Stimulated activated CD4-positive, alpha-beta T cell treated with anti-CD3 and anti-CD28 coated beads, Interleukin-4, amount 100 ng/mL, for 48 hours (primary cell): ENCODE measurements around the gene EXOSC10.
A peak's percentile ranks its signal among the peaks of the same experiment; 100 is the strongest.
"Not testable (repeated sequence)": the region's sequence is repeated elsewhere in the genome, so short reads cannot be mapped to it uniquely, and the experiment has no call there.

ENCODE experiments used
- DNase-seq, 2 donors: peaks; one replicate each; pipeline ENCODE4 v3.0.0-alpha.2; 2020; ENCODE audit warnings: low read depth in 2 of 2

The EXOSC10 gene

GRCh38 chr1:11044086-11044848 is 55.4 kb downstream of the EXOSC10 start:
- no peak for DNase-seq

- DNase-seq = no peak
Measured at GRCh38 chr1:11042995-11043874, 56.4 kb downstream of the EXOSC10 start.

DNA sequence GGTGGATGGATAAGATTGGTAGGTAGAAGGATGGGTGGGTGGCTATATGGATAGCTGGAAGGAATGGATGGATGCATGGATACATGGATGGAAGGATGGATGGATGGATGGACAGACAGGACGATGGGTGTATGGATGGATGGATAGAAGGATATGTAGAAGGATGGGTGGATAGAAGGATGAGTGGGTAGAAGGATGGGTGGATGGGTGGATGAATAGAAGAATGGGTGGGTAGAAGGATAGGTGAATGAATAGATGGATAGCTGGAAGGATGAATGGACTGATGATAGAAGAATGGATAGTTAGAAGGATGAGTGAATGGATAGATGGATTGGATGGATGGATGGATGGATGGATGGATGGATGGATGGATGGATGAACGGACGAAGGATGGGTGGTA is 57.6 kb downstream of the EXOSC10 start:
- no peak for DNase-seq

DNA sequence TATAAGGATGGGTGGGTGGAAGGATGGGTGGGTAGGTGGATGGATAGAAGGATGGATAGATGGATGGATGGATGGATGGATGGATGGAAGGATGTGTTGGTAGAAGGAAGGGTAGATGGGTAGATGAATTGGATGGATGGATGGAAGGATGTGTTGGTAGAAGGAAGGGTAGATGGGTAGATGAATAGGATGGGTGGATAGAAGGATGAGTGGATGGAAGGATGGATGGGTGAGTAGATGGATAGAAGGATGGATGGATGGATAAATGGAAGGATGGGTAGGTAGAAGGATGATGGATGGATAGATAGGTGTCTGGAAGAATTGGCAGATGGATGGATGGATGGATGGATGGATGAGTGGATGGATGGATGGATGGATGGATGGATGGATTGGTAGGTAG is 58.6 kb downstream of the EXOSC10 start:
- no peak for DNase-seq

DNA sequence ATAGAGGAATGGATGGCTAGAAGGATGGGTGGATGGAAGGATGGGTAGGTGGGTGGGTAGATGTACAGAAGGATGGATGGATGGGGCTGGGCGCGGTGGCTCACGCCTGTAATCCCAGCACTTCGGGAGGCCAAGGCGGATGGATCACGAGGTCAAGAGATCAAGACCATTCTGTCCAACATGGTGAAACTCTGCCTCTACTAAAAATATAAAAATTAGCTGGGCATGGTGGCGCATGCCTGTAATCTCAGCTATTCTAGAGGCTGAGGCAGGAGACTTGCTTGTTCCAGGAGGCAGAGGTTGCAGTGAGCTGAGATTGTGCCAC is 59.6 kb downstream of the EXOSC10 start:
- DNase-seq = not testable (repeated sequence)

DNA sequence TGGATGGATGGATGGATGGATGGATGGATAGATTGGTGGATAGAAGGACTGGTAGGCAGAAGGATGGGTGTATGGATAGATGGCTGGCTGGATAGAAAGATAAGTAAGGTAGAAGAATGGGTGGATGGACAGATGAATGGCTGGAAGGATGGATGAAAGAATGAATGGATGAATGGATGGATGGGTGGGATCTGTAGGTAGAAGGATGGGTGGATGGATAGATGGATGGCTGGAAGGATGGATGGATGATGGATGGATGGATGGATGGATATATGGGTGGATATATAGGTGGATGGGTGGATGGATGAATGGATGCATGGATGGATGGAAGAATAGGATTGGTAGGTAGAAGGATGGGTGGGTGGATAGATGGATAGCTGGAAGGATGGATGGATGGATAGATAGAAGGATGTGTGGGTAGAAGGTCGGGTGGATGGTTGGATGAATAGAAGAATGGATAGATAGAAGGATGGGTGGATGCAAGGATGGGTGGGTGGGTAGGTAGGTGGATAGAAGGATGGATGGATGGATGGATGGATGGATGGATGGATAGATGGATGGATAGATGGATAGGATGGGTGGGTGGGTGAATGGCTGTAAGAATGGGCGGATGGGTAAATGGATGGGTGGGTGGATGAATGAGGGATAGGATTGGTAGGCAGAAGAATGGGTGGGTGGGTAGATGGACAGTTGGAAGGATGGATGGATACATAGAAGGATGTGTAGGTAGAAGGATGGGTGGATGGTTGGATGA is 60.1 kb downstream of the EXOSC10 start:
- DNase-seq = no peak

DNA sequence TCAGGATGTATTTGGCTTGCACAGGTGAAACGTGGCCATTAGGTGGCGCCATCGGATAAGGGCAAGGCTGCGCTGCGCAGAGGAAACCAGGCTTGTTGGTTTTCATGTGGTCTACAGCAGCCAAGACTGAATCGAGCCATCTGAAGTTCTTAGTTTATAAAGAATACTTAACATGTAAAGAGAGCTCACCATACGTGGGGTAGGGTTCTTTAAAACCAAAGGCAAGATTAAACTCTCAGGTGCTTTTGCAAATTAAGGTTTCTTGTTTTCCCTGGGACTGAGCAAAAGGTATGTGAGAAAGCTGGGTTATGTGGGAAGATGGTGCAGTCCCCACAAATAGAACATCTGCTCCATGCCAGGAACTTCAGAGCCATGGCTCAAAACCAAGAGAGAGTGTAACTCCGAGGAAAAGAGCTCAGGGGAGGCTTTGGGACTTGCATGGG is 61.9 kb downstream of the EXOSC10 start:
- peak; percentile 82 to 93 for DNase-seq

GRCh38 chr1:11037019-11037739 is 62.5 kb downstream of the EXOSC10 start:
- DNase-seq = not testable (repeated sequence)

DNA sequence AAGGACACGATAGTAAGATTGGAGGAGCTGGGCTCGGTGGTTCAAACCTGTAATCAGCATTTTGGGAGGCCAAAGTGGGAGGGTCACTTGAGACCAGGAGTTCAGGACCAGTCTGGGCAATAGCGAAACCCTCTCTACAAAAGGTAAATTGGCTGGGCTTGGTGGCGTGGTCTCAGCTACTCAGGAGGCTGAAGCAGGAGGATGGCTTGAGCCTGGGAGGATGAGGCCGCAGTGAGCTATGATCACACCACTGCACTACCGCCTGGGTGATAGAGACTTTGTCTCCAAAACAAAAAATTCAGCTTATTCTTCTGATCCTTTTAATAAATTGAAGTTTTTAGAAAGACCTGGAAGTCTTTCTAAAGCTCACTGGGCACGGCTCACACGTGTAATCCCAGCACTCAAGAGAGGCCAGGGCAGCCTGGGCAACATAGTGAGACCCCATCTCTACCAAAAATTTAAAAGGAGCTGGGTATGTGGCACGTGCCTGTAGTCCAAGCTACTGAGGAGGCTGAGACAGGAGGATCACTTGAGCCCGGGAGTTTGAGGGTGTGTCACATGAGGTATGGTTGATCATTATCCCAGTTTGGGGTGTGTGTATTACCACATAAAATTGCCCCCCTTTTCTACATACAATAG is 67.9 kb downstream of the EXOSC10 start:
- no peak for DNase-seq

DNA sequence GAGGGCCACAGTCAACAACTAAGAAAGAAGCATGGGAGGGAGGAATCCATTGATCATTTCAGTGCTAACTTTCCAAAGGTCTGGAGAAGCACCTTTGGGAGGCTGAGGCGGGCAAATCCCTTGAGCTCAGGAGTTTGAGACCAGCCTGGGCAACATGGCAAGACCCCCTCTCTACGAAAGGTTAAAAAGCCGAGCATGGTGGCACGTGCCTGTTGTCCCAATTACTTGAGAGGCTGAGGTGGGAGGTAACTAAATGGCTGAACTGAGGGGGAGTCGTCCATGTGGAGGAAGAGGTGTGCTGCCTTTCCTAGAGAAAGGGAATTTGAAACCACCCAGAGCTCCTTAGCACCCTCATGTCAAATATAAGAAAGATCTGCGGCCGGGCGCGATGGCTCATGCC is 68.8 kb downstream of the EXOSC10 start:
- DNase-seq = no peak

- DNase-seq = no peak
Measured at GRCh38 chr1:11028018-11028417, 71.7 kb downstream of the EXOSC10 start.

GRCh38 chr1:11027316-11027715 is 72.4 kb downstream of the EXOSC10 start:
- no peak for DNase-seq

- DNase-seq = no peak
Measured at GRCh38 chr1:11026903-11027302, 72.8 kb downstream of the EXOSC10 start.

DNA sequence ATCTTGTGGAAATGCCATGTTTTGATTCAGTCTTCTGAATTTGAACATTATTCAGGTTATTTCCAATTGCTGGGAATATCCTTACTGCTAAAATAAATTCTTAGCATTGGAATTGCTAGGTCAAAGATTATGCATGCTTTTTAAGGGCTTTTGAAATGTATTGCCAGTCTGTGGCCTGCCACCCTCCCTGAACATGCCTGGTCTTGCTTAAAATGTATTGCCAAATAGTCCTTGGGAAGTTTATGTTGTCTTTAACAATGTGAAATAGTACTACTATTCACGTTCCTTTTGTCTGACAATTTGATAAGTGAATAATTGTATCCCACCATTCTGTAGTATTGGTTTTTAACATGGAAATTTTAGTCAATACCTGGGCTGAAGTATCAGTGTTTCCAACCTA is 73.6 kb downstream of the EXOSC10 start:
- DNase-seq = no peak

GRCh38 chr1:11025618-11026017 is 74.1 kb downstream of the EXOSC10 start:
- DNase-seq = no peak

DNA sequence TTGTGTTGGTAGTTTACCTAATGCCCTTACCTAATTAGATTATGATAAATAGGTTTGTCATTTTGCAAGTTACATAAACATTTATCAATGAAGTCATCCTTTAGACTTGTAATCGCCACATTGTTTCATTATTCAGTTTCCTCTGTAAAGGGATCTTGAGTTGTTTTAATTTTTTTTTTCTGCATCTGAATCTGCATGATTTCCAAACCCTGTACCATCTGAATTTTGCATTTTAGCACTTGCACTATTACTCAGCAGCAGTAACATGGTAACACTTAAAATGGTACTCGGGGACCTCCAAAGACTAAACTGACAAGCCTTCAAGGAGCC is 74.8 kb downstream of the EXOSC10 start:
- no peak for DNase-seq

DNA sequence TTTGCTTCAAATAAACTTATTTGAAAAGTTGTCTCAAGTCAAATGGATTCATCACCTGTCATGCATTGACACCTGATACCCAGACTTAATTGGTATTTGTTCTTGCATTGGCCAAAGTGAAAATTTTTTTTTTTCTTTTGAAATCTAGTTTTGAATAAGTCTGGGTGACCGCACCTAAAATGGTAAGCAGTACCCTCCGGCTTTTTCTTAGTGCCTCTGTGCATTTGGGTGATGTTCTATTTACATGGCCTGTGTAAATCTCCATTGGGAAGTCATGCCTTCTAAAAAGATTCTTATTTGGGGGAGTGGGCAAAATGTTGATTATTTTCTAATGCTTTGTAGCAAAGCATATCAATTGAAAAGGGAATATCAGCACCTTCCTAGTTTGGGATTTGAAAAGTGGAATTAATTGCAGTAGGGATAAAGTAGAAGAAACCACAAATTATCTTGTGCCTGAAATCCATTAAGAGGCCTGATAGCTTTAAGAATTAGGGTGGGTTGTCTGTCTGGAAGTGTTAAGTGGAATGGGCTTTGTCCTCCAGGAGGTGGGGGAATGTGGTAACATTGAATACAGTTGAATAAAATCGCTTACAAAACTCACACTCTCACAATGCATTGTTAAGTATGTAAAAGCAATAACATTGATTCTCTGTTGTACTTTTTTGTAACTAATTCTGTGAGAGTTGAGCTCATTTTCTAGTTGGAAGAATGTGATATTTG is 75.4 kb downstream of the EXOSC10 start:
- DNase-seq = no peak

DNA sequence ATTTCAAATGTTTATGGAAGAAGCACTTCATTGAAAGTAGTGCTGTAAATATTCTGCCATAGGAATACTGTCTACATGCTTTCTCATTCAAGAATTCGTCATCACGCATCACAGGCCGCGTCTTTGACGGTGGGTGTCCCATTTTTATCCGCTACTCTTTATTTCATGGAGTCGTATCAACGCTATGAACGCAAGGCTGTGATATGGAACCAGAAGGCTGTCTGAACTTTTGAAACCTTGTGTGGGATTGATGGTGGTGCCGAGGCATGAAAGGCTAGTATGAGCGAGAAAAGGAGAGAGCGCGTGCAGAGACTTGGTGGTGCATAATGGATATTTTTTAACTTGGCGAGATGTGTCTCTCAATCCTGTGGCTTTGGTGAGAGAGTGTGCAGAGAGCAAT is 76.5 kb downstream of the EXOSC10 start:
- no peak for DNase-seq

DNA sequence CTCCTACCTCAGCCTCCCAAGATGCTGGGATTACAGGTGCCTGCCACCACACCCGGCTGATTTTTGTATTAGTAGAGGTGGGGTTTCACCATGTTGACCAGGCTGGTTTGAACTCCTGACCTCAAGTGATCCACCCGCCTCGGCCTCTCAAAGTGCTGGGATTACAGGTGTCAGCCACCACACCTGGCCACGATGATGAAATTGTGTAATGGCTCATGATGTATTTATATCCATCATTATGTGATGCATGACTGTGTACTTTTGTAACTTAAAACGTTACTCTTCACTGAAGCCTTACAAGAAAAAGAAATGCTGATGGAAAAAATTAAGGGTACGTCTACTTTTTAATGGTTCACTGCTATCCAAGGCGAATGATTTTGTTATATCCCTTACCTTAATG is 79.7 kb downstream of the EXOSC10 start:
- DNase-seq = no peak

- not testable (repeated sequence) for DNase-seq
Measured at GRCh38 chr1:11019358-11019757, 80.3 kb downstream of the EXOSC10 start.
